GM18520 (cell line): ENCODE data around the gene SLAMF6.

Source experiments
- ATAC-seq: cut with Tn5 transposase; IDR thresholded peaks from one replicate; pipeline ENCODE4 v1.9.1; 2021; ENCODE audit not compliant: unreplicated experiment

SLAMF6 gene

GRCh38 chr1:160436966-160437365, 86.1 kb downstream of the SLAMF6 start:
- ATAC-seq: no peak
